ENCODE results near the gene MANF.

The MANF gene

DNA sequence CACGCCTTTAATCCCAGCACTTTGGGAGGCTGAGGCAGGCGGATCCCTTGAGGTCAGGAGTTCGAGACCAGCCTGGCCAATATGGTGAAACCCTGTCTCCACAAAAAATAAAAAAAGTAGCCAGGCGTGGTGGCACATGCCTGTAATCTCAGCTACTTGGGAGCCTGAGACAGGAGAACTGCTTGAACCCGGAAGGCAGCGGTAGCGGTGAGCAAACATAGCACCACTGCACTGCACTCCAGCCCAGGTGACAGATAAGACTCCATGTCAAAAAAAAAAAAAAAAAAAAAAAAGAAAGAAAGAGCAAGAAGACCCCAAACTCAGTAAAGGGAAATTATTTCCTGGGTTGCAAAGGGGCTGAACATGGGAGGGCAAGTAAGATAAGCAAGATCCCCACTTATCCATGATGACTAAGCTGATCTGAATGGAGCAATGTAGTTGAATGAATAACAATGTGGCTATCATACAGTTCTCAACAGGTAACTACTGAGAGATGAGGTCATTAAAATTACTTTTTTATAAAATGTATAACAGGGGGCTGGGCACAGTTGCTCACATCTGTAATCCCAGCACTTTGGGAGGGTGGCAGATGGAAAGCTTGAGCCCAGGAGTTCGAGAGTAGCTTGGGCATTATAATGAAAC lies 52.0 kb downstream of the MANF start:
- Histone ChIP-seq H3K4me3 (ENCODE audit: low read depth, low read length) (no peak overlapping the region), H3K27ac (ENCODE audit: low read depth, low read length) (no peak overlapping the region), H3K9me3 (ENCODE audit: control insufficient read depth, insufficient read depth, low read depth, low read length) (no peaks in the 10 kb centered on the region), H3K36me3 (ENCODE audit: control insufficient read depth, insufficient read depth, low read length) (peaks cover 34% of the 10 kb centered on the region), H3K4me1 (ENCODE audit: control insufficient read depth, insufficient read depth, low read length) (no peaks in the 10 kb centered on the region), H3K9ac (ENCODE audit: low read length) (no peak overlapping the region), H3K27me3 (ENCODE audit: control insufficient read depth, insufficient read depth, low read length) (no peaks in the 10 kb centered on the region)

Data from HUES6 (cell line).